Stimulated activated CD4-positive, alpha-beta T cell treated with anti-CD3 and anti-CD28 coated beads, Interleukin-4, amount 100 ng/mL, for 24 hours (primary cell): ENCODE data around the gene NUBPL.
"Not testable (repeated sequence)": the region's sequence is repeated elsewhere in the genome, so short reads cannot be mapped to it uniquely, and the experiment has no call there.

Experiments
- DNase-seq: peaks from one replicate; pipeline ENCODE4 v3.0.0-alpha.2; 2020

Gene NUBPL

GRCh38 chr14:31884776-31885379 lies 323.7 kb downstream of the NUBPL start:
- DNase-seq: no peak

- DNase-seq: no peak
These were observed 325.1 kb downstream of the NUBPL start for GRCh38 chr14:31886156-31886835.

GRCh38 chr14:31887929-31888580 lies 326.9 kb downstream of the NUBPL start:
- no peak for DNase-seq

- no peak for DNase-seq
These were observed 328.1 kb downstream of the NUBPL start for GRCh38 chr14:31889297-31889696.

GRCh38 chr14:31890202-31890601 lies 329.0 kb downstream of the NUBPL start:
- not testable (repeated sequence) for DNase-seq

- DNase-seq: no peak
These were observed 332.1 kb downstream of the NUBPL start for GRCh38 chr14:31893221-31893757.

- no peak for DNase-seq
These were observed 333.1 kb downstream of the NUBPL start for GRCh38 chr14:31894351-31894750.

- DNase-seq: no peak
These were observed 334.0 kb downstream of the NUBPL start for GRCh38 chr14:31895206-31895605.

- no peak for DNase-seq
These were observed 334.4 kb downstream of the NUBPL start for GRCh38 chr14:31895646-31896045.

GRCh38 chr14:31897581-31898186 lies 336.5 kb downstream of the NUBPL start:
- DNase-seq: no peak

- no peak for DNase-seq
These were observed 337.8 kb downstream of the NUBPL start for GRCh38 chr14:31898838-31899528.

- no peak for DNase-seq
These were observed 340.8 kb downstream of the NUBPL start for GRCh38 chr14:31902002-31902401.

- no peak for DNase-seq
These were observed 341.9 kb downstream of the NUBPL start for GRCh38 chr14:31902945-31903646.

GRCh38 chr14:31909977-31910376 lies 348.8 kb downstream of the NUBPL start:
- DNase-seq: no peak
